Stimulated activated CD4-positive, alpha-beta T cell treated with anti-CD3 and anti-CD28 coated beads, TNF-alpha, amount 100 ng/mL, for 1 hour (primary cell): Measurements from ENCODE around the gene BTBD8.
"Not testable (repeated sequence)": the region's sequence is repeated elsewhere in the genome, so short reads cannot be mapped to it uniquely, and the experiment has no call there.

ENCODE experiments used
- DNase-seq, 3 donors: peaks; one replicate each; pipeline ENCODE4 v3.0.0-alpha.2; 2020; ENCODE audit warnings: low read depth in 3 of 3, low spot score in 1 of 3

Gene BTBD8

DNA sequence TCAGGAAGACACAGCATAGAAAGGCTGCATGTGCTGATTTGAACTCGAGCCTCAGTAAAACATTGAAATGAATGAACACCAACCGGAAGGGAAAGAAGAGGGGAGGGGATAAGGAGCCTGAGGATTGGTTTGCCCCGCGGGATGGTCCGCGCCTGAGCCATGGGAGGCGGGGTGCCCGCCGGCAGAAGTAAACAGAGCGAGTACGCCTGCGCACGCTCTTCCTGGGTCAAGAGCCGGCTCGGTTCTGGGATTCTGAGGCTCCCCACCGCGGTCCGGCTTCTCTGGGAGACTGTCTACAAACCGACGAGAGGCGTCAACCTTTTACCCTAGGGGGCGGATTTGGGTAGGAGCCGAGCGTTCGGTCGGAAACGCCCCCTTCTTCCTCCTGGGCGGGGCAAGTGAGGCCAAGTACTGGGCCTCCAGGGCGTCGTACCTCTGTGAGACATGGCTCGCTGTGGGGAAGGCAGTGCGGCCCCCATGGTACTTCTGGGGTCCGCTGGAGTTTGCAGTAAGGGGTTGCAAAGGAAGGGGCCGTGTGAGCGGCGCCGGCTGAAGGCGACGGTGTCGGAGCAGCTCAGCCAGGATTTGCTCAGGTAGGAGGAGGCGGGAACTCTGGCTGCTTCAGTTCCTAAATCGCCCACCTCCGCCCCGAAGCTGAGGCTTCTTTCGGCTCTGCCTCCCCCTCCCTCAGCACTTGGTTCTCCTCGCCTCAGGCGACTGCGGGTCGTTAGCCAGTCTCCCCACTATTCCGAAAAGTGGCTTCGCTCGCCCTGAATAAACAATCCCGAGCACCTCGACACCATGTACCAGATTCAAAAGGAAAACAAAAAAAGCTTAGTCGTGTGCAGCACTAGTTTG, at the start of gene BTBD8:
TSS of gene BTBD8 (plus strand) at position 218 of the 858 bp plus-strand sequence. CDS start at position 445, 227 bp downstream.
- peak; percentile 54 to 68 (median 68) for DNase-seq

DNA sequence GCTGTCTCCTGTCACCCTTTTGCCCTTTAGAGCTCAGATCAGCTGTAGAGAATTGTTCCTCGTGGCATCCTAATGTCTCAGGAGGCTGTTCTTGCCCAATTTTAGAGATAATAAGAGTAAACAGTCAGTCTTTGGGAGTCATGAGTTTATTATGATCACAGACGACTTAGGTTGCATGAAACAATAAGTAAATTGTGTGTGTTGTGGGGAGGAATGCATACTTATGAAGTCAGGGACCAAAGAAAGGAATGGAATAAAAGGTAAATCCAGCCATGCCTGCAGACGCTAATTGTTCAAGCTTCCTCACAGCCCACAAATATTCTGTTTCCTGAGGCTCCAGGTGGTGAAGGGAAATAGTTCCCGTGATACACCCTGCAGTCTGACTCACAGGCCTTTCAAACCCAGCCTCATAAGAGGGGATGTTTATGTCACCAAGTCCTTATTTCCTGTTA, 49.5 kb upstream of the BTBD8 start:
- DNase-seq, result no peak

DNA sequence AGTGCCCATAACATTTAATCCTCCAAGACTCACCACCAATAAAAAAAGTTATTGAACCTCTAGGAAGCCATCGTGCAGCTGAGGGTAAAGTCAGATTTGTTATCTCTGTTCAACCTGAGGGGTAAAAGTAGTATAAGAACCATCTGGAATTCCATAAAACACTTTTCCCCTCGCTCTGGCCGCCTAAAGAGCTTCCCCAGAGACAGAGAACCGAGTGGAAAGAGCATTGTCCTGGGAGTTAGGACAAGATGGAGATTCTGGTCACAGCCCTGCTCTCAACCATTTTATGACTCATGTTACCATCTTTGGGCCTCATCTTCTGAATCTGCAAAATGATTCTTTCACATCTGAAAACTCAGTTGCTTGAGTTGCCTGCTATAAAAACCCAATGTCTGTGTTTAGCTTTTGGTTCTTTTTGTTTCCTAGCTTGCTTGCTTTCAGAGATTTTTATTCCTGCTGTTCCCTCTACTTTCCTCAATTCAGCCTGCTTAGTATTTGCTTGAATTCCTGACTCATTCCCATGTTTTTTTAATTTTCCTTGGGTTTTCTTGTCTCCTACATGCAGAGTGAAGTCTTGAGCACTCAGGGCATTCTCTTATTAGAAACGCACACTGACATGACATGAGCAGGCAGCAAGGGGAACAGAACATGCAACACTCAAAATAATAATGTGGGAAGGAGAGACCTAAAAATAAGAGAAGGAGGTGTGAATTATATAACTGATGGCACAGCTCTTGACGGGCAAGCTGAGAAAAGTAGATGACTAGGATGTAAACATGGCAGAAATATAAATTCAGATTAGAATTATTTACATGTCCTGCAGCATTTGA, 48.6 kb upstream of the BTBD8 start:
- DNase-seq, result no peak

DNA sequence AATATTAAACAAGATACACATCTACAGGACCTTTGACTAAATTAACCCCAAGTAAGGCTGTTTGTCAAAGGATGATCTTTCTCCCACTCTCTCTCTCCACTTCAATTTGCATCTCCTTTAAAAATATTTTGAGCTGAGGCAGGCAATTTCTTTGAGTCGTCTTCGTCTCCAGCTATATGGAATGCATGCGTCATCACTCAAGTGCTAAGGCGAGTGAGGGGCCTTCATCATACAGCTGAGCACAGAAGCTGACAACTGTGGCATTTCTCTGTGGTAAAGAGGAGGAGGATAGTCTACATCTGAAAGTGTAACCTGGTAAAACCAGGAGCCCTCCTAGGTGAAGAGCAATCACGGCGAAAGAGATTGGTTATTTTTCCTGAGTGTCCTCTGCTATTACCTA, 42.7 kb upstream of the BTBD8 start:
- no peak for DNase-seq

DNA sequence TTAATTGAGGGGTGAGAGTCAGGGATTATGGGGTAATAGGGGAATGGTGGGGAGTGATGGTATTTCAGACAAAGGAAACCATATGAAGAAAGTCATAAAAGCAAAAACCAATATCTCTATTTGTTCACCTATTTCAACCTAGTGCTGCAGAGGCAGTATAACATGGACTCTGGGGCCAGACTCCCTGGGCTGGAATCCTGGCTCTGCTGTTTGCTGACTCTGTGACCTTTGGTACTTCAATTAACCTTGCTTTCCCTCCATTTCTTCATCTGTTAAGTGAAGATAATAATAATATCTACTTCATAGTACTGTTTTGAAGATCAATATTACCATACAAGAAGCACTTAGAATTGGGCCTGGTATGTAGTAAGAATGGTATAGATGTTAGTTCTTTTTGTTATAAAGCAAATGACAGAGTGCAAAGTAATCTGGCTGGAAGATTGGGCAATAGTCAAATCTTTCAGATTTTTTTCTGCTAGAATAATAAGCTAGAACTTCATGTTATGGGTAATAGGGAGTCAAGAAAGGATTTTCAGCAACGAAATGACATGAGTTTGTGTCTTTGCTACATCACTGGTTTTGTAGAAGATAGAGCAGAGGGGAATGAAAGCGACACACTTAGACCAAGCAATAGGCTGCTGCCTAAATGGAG, 41.3 kb upstream of the BTBD8 start:
- DNase-seq, result no peak

DNA sequence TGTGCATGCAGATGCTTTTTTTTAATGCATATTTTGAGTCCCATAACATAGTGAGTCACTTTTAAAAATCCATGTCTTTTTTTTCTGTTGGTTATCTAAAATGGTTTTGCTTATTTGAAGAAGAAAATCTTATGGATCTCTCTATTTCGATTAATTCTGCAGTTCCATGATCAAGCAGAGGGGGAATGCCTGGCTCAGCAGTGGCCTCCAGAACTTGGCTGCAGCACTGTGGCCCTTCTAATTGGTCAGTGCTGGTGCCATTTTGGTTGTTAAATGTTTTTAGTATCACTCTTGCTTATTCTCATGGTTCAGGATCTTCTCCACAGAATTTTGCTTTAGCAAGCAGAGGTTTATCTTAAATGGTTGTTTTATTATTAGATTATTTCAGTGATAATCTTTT, 39.2 kb upstream of the BTBD8 start:
- no peak for DNase-seq

DNA sequence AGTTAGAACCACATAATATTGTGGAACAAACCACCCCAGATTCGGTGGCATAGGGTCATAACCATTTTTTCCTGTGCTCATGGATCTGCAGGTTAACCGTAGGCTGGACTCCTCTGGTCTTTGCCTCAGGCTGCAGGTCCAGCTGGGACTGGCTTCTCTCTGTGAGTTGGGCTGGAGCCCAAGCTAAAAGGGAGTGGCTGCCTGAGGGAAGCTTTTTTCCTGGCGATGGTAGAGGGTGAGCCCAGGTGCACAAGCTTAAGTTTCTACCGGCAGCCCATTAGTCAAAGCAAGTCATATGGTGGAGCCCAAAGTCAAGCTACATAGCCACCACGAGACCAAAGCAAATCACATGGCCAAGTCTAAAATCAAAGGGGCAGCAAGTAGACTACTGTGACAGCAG, 36.5 kb upstream of the BTBD8 start:
- DNase-seq, result no peak

DNA sequence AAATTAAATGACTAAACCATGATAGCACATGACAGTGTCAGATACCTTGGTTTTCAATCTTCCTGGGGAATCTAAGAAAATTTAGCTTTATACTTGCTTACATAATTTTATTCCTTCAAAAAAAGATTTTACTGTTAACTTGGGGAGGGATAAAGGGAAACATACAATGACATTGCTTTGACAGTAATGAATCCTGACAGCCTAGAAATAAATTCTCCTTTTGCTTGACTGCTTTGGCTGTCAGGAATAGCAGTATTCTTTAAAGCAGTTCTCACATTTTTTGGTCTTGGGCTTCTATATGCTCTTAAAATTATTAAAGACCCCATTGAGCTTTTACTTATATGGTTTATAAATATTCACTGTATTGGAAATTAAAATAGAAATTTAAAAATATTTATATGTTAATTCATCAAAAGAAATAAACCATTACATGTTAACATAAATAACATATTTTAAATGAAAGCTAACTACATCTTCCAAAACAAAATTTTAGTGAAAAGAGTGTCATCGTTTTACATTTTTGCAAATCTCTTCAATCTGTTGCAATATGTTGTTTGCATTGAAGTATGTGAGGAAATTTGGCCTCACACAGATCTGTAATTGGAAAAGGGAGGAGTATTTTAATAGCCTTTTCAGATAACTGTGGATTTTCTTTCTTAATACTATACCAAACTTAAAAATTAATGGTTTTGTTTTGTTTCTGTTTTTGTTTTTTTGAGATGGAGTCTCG, 34.2 kb upstream of the BTBD8 start:
- DNase-seq, result no peak

DNA sequence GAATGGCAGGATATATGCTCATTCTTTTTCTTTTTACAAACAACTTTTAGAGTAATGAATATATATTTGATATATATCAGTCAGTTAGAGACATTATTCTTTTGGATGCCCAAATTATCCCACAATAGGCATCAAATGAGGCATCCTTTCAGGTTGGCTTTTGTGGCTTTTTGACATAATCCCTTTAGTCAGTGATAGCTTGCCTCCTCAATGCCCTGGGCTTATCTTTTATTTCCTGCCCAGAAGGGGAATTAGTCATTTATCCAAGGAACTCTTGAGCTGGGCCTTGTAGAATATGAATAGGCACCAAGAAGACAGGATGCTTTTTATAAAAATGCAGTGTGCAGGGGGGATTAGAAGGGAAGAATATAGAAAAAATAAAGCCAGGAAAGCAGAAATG, 28.2 kb upstream of the BTBD8 start:
- no peak for DNase-seq

DNA sequence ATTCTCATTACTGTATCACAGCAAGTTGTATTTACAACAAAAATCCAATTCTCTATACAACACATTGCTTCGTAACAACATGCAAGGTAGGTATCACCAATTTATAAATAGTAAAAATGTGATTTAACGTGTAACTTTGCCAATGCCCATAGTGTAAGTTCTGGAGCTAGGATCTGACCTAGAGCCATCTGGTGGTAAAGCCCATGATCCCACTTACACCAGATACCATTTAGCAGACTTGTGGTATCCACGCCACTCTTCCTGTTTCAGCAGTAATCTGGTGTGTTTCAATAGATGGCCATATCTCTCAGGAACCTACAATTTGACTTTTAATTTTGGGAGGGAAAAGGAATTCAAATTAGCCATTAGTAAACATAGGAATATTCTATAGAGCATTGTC, 15.1 kb upstream of the BTBD8 start:
- DNase-seq, result no peak

DNA sequence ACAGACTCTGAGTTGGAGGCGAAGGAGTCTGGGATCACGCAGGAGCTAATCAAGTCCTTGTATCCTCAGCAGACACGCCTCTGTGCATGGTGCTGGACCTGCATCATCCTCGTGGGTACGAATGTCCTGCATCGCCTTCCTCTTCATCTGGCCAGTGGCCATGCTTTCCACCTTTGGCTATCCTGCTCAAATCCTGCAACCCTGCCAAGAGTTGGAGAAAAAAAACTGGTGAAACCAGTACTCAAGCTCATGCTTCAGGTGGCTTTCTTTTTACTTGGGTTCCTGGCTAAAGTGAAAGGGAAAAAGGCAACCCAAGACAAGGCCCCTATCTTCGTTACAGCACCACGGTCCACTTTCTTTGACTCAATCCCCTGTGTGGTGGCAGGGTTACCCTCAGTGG, 13.8 kb upstream of the BTBD8 start:
- no peak for DNase-seq

DNA sequence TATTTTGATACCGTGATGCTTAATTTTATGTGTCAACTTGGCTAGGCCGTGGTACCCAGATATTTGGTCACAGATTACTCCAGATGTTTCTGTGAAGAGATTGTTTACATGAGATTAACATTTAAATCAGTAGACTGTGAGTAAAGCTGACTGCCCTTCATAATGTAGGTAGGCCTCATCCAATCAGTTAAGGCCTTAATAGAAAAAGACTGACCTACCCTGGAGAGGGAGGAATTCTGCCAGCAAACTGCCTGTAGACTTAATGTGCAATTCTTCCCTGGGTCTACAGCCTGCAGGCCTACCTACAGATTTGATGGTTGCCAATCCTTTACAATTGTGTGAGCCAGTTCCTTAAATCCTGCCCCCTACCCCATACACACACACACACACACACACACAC, 9.3 kb upstream of the BTBD8 start:
- DNase-seq, result no peak

DNA sequence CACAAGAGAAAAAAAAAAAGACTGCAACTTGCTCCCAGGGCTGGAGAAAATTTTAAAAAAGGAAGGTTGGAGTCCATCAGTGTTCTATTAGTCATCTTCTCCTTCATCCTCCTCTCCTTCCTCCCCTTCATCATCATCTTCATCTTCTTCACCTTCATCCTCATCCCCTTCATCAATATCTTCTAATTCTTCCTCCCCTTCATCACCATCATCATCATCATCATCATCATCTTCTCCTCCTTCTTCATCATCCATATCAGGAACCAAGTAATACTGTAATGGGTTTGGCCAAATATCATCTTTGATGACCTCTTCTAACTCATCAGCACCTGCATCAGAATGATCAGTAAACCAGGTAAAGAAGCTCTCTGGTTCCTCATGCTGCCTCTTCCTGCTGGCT, 5.7 kb upstream of the BTBD8 start:
- DNase-seq, result not testable (repeated sequence)

DNA sequence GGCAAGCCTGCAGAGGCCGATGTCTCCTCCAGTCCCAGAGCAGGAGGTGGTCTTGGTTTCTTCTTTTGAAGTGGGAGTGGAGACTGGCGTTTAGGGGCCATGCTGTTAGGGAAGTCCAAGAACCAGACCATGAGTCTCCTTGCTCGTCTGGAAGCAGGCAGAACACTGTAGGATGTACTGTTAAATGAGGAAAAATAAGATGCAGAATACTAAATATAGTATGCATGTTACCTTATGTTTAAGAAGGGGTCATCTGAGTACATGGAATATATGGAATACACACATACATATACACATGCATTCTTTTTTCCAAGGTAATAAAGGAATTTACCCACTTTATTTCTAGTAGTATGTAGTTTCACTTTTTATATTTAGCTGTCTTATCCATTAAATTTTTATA, 4.8 kb upstream of the BTBD8 start, which contains the start of gene SETSIP:
TSS of gene SETSIP (minus strand) at position 101 of the 400 bp plus-strand sequence. CDS start at position 101, 0 bp downstream.
- no peak for DNase-seq

DNA sequence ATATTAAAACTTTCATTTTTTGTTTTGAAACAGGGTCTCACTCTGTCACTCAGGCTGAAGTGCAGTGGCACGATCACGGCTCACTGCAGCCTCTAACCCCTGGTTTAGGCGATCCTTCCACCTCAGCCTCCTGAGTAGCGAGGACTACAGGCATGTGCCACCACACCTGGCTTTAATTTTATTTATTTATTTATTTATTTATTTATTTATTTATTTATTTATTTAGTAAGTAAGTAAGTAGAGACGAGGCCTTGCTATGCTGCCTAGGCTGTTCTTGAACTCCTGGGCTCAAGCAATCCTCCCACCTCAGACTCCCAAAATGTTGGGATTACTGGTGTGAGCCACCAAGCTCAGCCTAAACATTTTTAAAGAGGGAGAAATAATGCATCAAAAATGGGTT, 3.8 kb upstream of the BTBD8 start:
- DNase-seq, result no peak

DNA sequence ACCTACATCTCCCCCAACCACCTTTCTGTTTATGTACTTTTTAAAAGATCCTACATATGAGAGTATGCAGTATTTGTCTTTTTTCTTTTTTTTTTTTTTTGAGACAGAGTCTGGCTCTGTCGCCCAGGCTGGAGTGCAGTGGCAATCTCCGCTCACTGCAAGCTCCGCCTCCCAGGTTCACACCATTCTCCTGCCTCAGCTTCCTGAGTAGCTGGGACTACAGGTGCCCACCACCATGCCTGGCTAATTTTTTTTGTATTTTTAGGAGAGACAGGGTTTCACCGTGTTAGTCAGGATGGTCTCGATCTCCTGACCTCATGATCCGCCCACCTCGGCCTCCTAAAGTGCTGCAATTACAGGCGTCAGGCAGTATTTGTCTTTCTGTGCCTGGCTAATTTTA, 2.1 kb upstream of the BTBD8 start:
- DNase-seq, result not testable (repeated sequence)

DNA sequence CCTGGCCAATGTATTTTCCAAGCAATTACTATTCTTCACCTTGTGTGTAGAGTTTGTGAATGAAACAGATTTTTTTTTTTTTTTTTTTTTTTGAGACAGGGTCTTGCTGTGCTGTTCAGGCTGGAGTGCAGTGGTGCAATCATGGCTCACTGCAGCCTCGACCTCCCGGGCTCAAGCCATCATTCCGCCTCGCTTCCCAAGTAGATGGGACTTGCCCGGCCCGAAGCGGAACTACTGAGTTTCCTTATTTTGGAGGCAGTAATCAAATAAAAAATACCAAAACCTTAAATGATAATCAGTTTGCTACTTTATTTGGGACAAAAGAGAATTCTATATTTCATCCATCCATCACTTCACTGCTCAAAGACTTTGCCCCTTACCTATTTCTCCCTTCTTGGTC, 704 bp upstream of the BTBD8 start:
- DNase-seq, result no peak

DNA sequence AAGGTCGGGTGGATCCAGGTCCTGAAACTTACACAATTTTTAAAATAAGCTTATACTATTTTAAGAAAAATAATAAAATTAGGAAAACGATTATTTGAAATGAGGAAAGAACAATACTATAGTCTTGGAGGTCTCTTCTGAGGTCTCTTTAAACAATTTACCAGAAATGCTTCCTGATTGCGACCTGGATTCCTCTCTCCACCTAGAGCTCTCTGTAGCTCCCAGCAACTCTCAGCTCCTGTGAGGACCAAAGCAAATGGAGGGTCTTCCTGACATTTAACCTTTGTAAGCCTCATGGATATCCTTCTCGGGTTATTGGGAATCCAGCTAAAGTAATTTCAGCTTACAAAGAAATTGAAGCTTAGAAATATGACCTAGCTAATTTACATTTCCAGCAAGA, 886 bp downstream of the BTBD8 start:
- no peak for DNase-seq

DNA sequence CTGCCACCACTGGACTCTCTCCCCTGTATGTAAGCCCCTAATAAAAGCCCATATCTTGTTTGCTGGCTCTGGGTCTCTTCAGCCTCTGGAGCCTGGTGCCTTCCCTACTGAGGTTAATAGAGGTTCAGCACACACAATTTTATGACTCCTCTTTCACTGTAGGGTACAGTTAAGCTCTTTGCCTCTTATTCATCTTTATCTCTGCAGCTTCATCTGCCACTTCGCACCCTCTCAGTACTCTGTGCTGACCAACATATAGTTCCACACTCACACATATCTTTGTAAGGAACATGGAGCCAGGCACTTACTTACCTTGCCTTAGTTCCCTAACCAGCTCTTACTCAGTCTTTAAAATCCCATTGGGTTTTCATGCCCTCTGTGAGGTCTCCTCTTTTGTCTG, 4.5 kb downstream of the BTBD8 start:
- DNase-seq, result no peak

DNA sequence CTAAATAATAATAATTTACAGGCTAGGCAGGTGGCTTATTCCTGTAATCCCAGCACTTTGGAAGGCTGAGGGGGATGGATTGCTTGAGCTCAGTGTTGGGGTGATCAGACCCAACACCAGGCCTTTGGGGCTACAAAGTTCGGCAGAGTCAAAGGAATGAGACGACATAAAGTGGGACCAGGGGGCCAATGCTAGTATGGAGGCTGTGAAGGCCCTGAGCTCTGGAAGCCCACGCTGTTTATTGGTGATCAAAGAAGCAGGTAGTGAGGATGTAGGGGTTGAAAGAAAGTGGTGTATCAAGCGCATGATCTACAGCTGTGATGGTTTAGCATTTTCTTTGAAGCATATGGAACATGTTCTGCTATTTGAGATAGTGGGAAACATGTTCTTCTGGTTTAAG, 5.6 kb downstream of the BTBD8 start:
- DNase-seq, result no peak

DNA sequence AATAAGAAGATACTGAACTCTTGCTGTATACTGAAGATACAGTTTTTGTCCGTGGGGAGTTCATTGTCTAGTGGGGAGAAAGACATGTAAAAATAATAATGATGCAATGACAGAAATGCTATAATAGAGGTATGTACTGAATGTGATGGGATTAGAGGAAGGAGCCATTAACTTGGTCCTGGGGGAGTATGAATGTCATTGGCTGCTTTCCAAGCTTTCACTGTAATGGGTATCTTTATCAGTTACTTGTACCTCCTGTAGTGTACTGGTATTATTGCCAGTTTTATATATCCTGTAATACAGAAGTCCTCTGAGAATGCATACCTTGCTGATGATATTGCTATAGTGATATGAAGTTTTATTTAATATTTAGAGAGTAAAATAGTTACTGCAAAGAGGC, 7.4 kb downstream of the BTBD8 start:
- DNase-seq, result no peak
